ENCODE data around the gene TMEM130. TPM values are rescaled to one million over a fixed set of nuclear protein-coding genes. Genes with fewer than 3 reads are reported as not detected.

Gene TMEM130
- total and polyA plus RNA-seq, 2 experiments from 2014 or later: 0.33 to 0.90 TPM

GRCh38 chr7:98816967-98817710, 52.7 kb downstream of the TMEM130 start:
- DNase-seq (ENCODE audit: low spot score): no peak
- Histone ChIP-seq H3K27me3 (no peaks in the 10 kb centered on the region), H3K79me2 (no peaks in the 10 kb centered on the region), H3K27ac (no peak overlapping the region), H3K4me2 (no peak overlapping the region), H3K36me3 (replicated peaks; ENCODE audit: insufficient read depth, low read depth) (no peaks in the 10 kb centered on the region), H4K20me1 (ENCODE audit: insufficient read depth, poor library complexity, severe bottlenecking) (no peaks in the 10 kb centered on the region), H3K4me1 (ENCODE audit: insufficient read depth) (peaks cover 4% of the 10 kb centered on the region), H2AFZ (no peak overlapping the region), H3K9me3 (ENCODE audit: low read depth) (no peaks in the 10 kb centered on the region), H3K4me3 (no peak overlapping the region), H3K9me2 (replicated peaks; ENCODE audit: insufficient read depth) (no peaks in the 10 kb centered on the region)
- TF ChIP-seq EZH2 (IDR thresholded peaks at IDR 0.05; ENCODE audit: borderline replicate concordance) (no peak), EZH2phosphoT487 (IDR thresholded peaks at IDR 0.05; ENCODE audit: low read depth, severe bottlenecking, unreplicated experiment) (no peak), CTCF (IDR thresholded peaks at IDR 0.05; ENCODE audit: poor library complexity) (no peak)
- WGBS (ENCODE audit: low lambda C conversion rate, missing lambda C conversion rate): 86% methylated on average over 3 of the region's 3 CpGs

GRCh38 chr7:98816241-98816640, 53.6 kb downstream of the TMEM130 start:
- H2AFZ ChIP-seq: no peak overlapping the region
- no peaks in the 10 kb centered on the region for H3K27me3 ChIP-seq
- no peaks in the 10 kb centered on the region for H3K36me3 ChIP-seq (replicated peaks; ENCODE audit: insufficient read depth, low read depth)
- no peaks in the 10 kb centered on the region for H3K79me2 ChIP-seq
- no peak for DNase-seq (ENCODE audit: low spot score)
- no peaks in the 10 kb centered on the region for H3K9me3 ChIP-seq (ENCODE audit: low read depth)
- H3K4me2 ChIP-seq: no peak overlapping the region
- H3K4me3 ChIP-seq: no peak overlapping the region
- H4K20me1 ChIP-seq (ENCODE audit: insufficient read depth, poor library complexity, severe bottlenecking): no peaks in the 10 kb centered on the region
- no peak overlapping the region for H3K27ac ChIP-seq
- no peaks in the 10 kb centered on the region for H3K9me2 ChIP-seq (replicated peaks; ENCODE audit: insufficient read depth)
- 86% methylated on average over 4 of the region's 4 CpGs for WGBS (ENCODE audit: low lambda C conversion rate, missing lambda C conversion rate)
- peaks cover 4% of the 10 kb centered on the region for H3K4me1 ChIP-seq (ENCODE audit: insufficient read depth)
- TF ChIP-seq EZH2phosphoT487 (IDR thresholded peaks at IDR 0.05; ENCODE audit: low read depth, severe bottlenecking, unreplicated experiment) (no peak), CTCF (IDR thresholded peaks at IDR 0.05; ENCODE audit: poor library complexity) (no peak), EZH2 (IDR thresholded peaks at IDR 0.05; ENCODE audit: borderline replicate concordance) (no peak)

- Histone ChIP-seq H3K4me1 (ENCODE audit: insufficient read depth) (peaks cover 4% of the 10 kb centered on the region), H3K4me3 (no peak overlapping the region), H3K27ac (no peak overlapping the region), H2AFZ (no peak overlapping the region), H3K36me3 (replicated peaks; ENCODE audit: insufficient read depth, low read depth) (no peaks in the 10 kb centered on the region), H3K79me2 (no peaks in the 10 kb centered on the region), H3K27me3 (no peaks in the 10 kb centered on the region), H3K9me2 (replicated peaks; ENCODE audit: insufficient read depth) (no peaks in the 10 kb centered on the region), H3K4me2 (no peak overlapping the region), H3K9me3 (ENCODE audit: low read depth) (no peaks in the 10 kb centered on the region), H4K20me1 (ENCODE audit: insufficient read depth, poor library complexity, severe bottlenecking) (no peaks in the 10 kb centered on the region)
- TF ChIP-seq EZH2phosphoT487 (IDR thresholded peaks at IDR 0.05; ENCODE audit: low read depth, severe bottlenecking, unreplicated experiment) (no peak), CTCF (IDR thresholded peaks at IDR 0.05; ENCODE audit: poor library complexity) (no peak), EZH2 (IDR thresholded peaks at IDR 0.05; ENCODE audit: borderline replicate concordance) (no peak)
- no peak for DNase-seq (ENCODE audit: low spot score)
- 81% methylated on average over 1 of the region's 1 CpG for WGBS (ENCODE audit: low lambda C conversion rate, missing lambda C conversion rate)
These were observed 54.5 kb downstream of the TMEM130 start for GRCh38 chr7:98815313-98815712.
